Common myeloid progenitor, CD34-positive (primary cell): ENCODE data around the gene ILDR1. TPM values are rescaled to one million over a fixed set of nuclear protein-coding genes. Genes with fewer than 3 reads are reported as not detected.

ENCODE experiments used
- CTCF ChIA-PET: fragments of 350-600 bp; sonication (Branson Sonifier 250); formaldehyde crosslinking; loops from one replicate; lab custom pipeline; 2021; ENCODE audit warnings: antibody characterized with exemption; lab: Charles Lee
- POLR2A ChIA-PET: fragments of 350-600 bp; sonication (Branson Sonifier 250); formaldehyde crosslinking; loops from one replicate; lab custom pipeline; 2021; ENCODE audit warnings: antibody characterized with exemption; lab: Charles Lee
- DNase-seq, 3 donors: peaks; one replicate each; pipeline versions ENCODE4 v3.0.0 to v3.0.0-alpha.2; 2013
- H3K27ac ChIP-seq, 2 experiments: 1 replicate in 1 of 2; 2 replicates in 1 of 2; pipeline ENCODE4 v1.7.0; 2013; ENCODE audit warnings: inconsistent platforms in 2 of 2, low read length in 2 of 2, mild to moderate bottlenecking in 2 of 2, low read depth in 1 of 2, moderate library complexity in 1 of 2; ENCODE audit not compliant: severe bottlenecking in 2 of 2, insufficient read depth in 1 of 2, poor library complexity in 1 of 2
- H3K27me3 ChIP-seq, 5 experiments: replicated peaks in 2 of 5; 1 replicate in 3 of 5; 2 replicates in 2 of 5; pipeline versions ENCODE4 v1.6.1 to v1.7.0; 2013; ENCODE audit warnings: low read length in 4 of 5, mild to moderate bottlenecking in 2 of 5, moderate library complexity in 2 of 5, inconsistent platforms in 1 of 5; ENCODE audit not compliant: insufficient read depth in 5 of 5, control insufficient read depth in 4 of 5
- H3K36me3 ChIP-seq, 4 experiments: 1 replicate in 2 of 4; 2 replicates in 2 of 4; pipeline versions ENCODE4 v1.6.1 to v1.7.0; 2013; ENCODE audit warnings: low read length in 3 of 4, control low read depth in 1 of 4, mild to moderate bottlenecking in 1 of 4; ENCODE audit not compliant: control insufficient read depth in 4 of 4, insufficient read depth in 4 of 4
- H3K4me1 ChIP-seq, 4 experiments: 1 replicate in 3 of 4; 2 replicates in 1 of 4; pipeline versions ENCODE4 v1.6.1 to v1.7.1; 2013; ENCODE audit warnings: low read length in 3 of 4, mild to moderate bottlenecking in 3 of 4, control low read depth in 1 of 4, inconsistent platforms in 1 of 4, moderate library complexity in 1 of 4; ENCODE audit not compliant: control insufficient read depth in 4 of 4, insufficient read depth in 4 of 4; ENCODE audit errors: control extremely low read depth in 1 of 4
- H3K4me3 ChIP-seq, 7 experiments: 1 replicate in 4 of 7; 2 replicates in 3 of 7; pipeline versions ENCODE4 v1.5.1 to v1.7.0; 2013; ENCODE audit warnings: mild to moderate bottlenecking in 7 of 7, low read length in 6 of 7, moderate library complexity in 6 of 7, inconsistent platforms in 2 of 7, low read depth in 2 of 7, control low read depth in 1 of 7; ENCODE audit not compliant: insufficient read depth in 4 of 7, control insufficient read depth in 1 of 7; ENCODE audit errors: extremely low read depth in 1 of 7
- H3K9me3 ChIP-seq, 5 experiments: 1 replicate in 4 of 5; 2 replicates in 1 of 5; pipeline versions ENCODE4 v1.6.1 to v1.7.1; 2013; ENCODE audit warnings: low read length in 4 of 5, mild to moderate bottlenecking in 2 of 5, inconsistent platforms in 1 of 5, low read depth in 1 of 5, moderate library complexity in 1 of 5; ENCODE audit not compliant: control insufficient read depth in 4 of 5, insufficient read depth in 2 of 5; ENCODE audit errors: control extremely low read depth in 1 of 5
- WGBS: methylation state at CpG from one replicate; pipeline ENCODE4 v1.1.5; 2013; ENCODE audit not compliant: insufficient coverage; 5-methylcytosine and 5-hydroxymethylcytosine counted together
- polyA plus RNA-seq: library from polyadenylated mRNA; unstranded; fragments of 120-200 nt; gene quantifications from one replicate; pipeline ENCODE4 v1.2.1, GENCODE V29; 2013

The ILDR1 gene
- polyA plus RNA-seq = 0.20 TPM

DNA sequence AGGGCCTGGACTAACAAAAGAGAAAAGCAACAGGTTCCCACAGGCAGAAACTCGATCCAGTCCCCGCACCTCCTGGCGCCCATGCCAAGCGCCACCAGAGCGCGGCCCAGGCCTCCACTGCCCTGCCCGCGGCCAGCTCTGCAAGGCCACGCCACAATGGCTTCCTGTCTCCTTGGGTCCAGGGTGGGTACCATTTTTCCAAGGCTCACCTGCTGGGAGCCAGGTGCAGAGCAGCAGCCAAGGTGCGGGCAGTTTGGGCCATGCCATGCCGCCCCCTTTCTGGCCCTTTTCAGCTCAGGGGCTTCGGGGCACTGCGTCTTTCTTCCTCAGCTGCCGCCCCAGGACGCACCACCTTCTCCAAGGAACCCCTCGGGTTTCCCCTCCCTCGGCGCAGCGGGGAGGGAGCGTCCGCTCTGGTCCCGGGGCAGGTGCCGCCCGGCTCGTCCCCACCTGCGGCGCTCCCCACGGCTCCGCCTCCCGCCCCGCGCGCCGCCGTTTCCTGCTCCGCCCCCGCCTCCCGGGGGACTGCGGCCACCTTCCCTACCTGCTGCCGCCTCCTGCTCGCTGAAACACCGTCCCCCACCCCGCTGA lies at the start of gene ILDR1:
TSS of gene ILDR1 (minus strand) at position 437 of the 591 bp plus-strand sequence. CDS start at position 267, 170 bp downstream.
- Histone ChIP-seq H3K9me3 (no peaks in the 10 kb centered on the region), H3K27me3 (peaks cover 0 to 4% (median 0%) of the 10 kb centered on the region in 5 experiments), H3K27ac (no peak within 1 kb of the TSS), H3K36me3 (no peaks in the 10 kb centered on the region), H3K4me1 (peaks cover 0 to 24% (median 3%) of the 10 kb centered on the region in 4 experiments), H3K4me3 (peak within 1 kb of the TSS; percentile 24 to 78 (median 53))
- 21% methylated on average over 34 of the region's 43 CpGs for WGBS
- ChIA-PET CTCF (interaction anchor here (1.8 kb wide), 1 partner anchor 26 kb away, joined by 8 read pairs; no protein-coding TSS in a partner anchor), POLR2A (no interaction called here)
- peak in 2 of 3 donors; percentile 10 to 32 for DNase-seq

DNA sequence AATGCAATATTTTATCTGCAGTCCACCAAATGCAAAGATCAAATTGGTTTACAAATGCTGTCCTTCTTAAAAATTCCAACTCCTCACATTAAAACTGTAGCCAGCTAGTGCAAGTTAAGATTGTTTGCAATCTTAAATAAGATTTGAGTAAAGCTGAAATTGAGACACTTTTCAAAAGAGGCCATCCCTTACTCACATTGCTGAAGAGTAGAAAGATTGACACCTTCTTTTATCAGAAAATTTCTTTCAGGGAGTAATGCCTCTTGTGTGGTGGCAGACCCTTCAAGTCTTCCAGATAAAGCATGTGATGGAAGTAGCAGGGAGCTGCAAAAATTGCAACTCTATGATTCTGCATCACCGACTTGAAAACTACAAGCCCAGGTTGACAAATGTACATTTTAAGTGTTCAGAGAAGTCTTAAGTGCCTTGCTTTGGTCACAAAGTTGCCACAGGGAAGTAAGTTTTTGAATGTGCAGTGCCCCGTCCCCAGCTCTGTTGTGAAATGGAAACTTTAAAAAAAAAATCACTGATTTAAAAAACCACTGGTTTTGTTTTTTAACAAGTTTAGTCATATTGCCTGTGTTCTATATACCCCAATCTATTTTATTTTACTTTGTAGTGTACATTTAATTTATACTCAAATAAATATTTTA lies 45.7 kb upstream of the ILDR1 start:
- H3K27ac ChIP-seq = no peak overlapping the region
- peak in 2 of 3 donors; percentile 61 to 67 for DNase-seq
- no peaks in the 10 kb centered on the region for H3K27me3 ChIP-seq
- WGBS = 100% methylated on average over 1 of the region's 2 CpGs
- ChIA-PET CTCF (no interaction called here), POLR2A (no interaction called here)
- H3K4me3 ChIP-seq = peak overlapping the region in 2 of 7 experiments; percentile 27 to 46
- peaks cover 8 to 47% (median 17%) of the 10 kb centered on the region in 4 experiments for H3K4me1 ChIP-seq
- no peaks in the 10 kb centered on the region for H3K36me3 ChIP-seq
- no peaks in the 10 kb centered on the region for H3K9me3 ChIP-seq

DNA sequence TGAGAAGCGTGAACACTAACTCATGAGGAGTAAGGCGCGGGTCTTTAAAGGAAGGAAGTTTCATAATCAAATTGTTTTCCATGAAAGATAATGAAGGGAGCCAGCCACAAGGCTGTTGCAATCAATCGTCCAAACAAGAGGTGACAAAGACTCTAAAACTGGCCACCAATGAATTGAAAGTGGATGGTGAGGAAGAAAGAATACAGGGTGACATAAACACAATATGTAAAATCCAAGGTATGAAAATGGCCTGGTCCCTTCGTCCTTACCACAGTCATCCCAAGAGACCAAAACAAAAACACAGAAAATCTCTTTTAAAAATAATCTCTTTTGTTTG lies 45.1 kb upstream of the ILDR1 start:
- ChIA-PET POLR2A (no interaction called here), CTCF (interaction anchor here (1.4 kb wide), 1 partner anchor 21 kb away, joined by 4 read pairs; no protein-coding TSS in a partner anchor)
- H3K4me1 ChIP-seq = peaks cover 8 to 47% (median 17%) of the 10 kb centered on the region in 4 experiments
- DNase-seq = peak in 1 of 3 donors; percentile 18
- no peaks in the 10 kb centered on the region for H3K9me3 ChIP-seq
- H3K4me3 ChIP-seq = peak overlapping the region in 3 of 7 experiments; percentile 27 to 48 (median 46)
- H3K27ac ChIP-seq = no peak overlapping the region
- H3K36me3 ChIP-seq = no peaks in the 10 kb centered on the region
- H3K27me3 ChIP-seq = no peaks in the 10 kb centered on the region
- WGBS = 4% methylated on average over 4 of the region's 5 CpGs

DNA sequence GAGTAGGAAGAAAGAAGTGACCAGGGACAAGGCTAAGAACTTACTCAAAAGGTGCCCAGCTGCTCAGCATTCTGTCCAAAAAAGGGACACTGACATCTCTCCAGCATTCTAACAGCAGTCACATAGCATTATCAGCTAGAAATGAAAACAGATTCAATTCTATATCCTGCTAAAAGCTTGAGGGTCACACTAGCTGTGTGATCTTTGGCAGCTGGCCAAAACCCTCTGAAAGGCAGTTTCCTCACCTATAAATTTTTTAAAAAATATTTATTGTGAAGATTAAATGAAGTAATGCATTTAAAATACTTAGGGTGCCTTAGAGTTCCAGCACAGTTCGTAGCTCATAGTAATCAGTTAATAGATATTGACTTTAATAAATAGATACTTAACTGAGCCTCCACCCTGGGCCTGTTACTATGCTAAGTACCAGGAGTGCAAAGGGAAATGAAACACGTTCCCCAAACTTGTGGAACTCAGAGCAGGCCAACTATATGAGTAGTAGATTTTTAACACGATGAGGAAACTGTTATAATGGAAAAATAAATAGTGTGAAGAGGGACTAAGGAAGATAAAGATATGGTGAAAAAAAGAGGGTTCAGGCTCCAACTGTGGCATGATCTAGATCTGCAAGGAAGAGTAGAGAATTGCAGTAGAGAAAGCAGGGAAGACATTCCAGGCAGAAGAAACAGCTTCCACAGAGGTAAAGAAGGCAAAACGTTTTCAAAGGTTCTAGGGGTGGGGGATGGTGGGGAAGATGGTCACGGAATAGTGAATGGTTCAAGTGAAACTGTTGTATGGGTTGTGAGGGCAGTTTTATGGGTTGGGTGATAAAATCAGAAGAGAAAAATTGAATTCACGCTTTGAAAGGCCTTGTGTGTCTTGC lies 44.5 kb upstream of the ILDR1 start:
- CTCF ChIA-PET = interaction anchor here (0.7 to 1.4 kb wide), 3 partner anchors 21 to 68 kb away, joined by 3 to 4 read pairs (median 3); no protein-coding TSS in a partner anchor
- DNase-seq = peak in 2 of 3 donors; percentile 51 to 53
- peak overlapping the region in 3 of 7 experiments; percentile 44 to 48 (median 46) for H3K4me3 ChIP-seq
- no peaks in the 10 kb centered on the region for H3K36me3 ChIP-seq
- H3K9me3 ChIP-seq = no peaks in the 10 kb centered on the region
- POLR2A ChIA-PET = interaction anchor here (0.7 kb wide), 1 partner anchor 246 kb away, joined by 3 read pairs; no protein-coding TSS in a partner anchor
- 26% methylated on average over 5 of the region's 6 CpGs for WGBS
- H3K27ac ChIP-seq = no peak overlapping the region
- peaks cover 8 to 47% (median 17%) of the 10 kb centered on the region in 4 experiments for H3K4me1 ChIP-seq
- H3K27me3 ChIP-seq = no peaks in the 10 kb centered on the region

DNA sequence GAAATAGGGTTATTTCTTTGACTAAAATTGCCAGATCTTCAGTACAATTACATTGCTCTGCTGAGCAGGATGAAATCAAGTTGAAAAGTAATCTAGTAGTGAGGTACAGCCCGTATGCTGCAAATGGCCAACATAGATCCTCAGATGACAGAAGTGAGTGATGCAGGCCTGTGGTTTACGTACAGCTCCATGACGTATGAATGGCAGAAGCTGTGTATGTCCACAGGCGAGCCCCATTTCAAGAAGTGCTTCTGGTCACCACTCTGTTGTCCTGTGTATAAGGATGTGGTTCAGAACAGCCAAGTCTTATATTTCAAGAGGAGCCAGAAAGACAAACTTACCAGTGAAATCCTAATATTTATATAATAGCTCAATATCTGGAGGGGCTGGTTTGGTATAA lies 42.3 kb upstream of the ILDR1 start:
- H3K9me3 ChIP-seq = no peaks in the 10 kb centered on the region
- POLR2A ChIA-PET = no interaction called here
- DNase-seq = no peak
- 92% methylated on average over 4 of the region's 4 CpGs for WGBS
- no peak overlapping the region for H3K27ac ChIP-seq
- H3K4me1 ChIP-seq = peaks cover 8 to 47% (median 17%) of the 10 kb centered on the region in 4 experiments
- H3K36me3 ChIP-seq = no peaks in the 10 kb centered on the region
- H3K4me3 ChIP-seq = no peak overlapping the region
- H3K27me3 ChIP-seq = no peaks in the 10 kb centered on the region
- CTCF ChIA-PET = interaction anchor here (1.1 to 1.5 kb wide), 2 partner anchors 11 kb away, joined by 3 to 5 read pairs; no protein-coding TSS in a partner anchor

DNA sequence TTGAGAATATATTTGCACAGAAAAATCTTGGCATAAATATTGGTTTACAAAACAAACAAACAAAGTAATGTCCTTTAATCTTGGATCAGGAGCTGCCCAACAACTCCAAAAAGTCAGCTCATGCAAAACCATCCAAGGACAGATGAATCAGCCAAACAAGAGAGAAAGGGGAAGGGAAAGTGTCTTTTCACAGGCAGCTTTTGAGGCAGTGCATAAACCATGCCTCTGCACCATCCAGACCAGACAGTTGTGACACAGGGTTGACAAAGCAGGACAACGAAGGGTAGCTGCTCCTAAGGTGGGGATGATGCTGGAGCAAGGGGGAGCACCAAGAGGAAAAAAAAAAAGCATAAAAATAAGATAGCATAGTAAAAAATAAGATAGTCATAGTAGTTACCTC lies 41.9 kb upstream of the ILDR1 start:
- H3K27me3 ChIP-seq = no peaks in the 10 kb centered on the region
- WGBS = no CpG with 5 or more reads among the region's 1 CpG
- DNase-seq = peak in 1 of 3 donors; percentile 26
- no peaks in the 10 kb centered on the region for H3K36me3 ChIP-seq
- H3K4me3 ChIP-seq = no peak overlapping the region
- no peaks in the 10 kb centered on the region for H3K9me3 ChIP-seq
- CTCF ChIA-PET = interaction anchor here (1.5 kb wide), 1 partner anchor 11 kb away, joined by 5 read pairs; no protein-coding TSS in a partner anchor
- POLR2A ChIA-PET = no interaction called here
- H3K27ac ChIP-seq = no peak overlapping the region
- H3K4me1 ChIP-seq = peaks cover 8 to 47% (median 17%) of the 10 kb centered on the region in 4 experiments
